Naive thymus-derived CD8-positive, alpha-beta T cell (primary cell): Measurements from ENCODE around the gene COMTD1. TPM values are rescaled to one million over a fixed set of nuclear protein-coding genes. Genes with fewer than 3 reads are reported as not detected.
"Not testable (repeated sequence)": the region's sequence is repeated elsewhere in the genome, so short reads cannot be mapped to it uniquely, and the experiment has no call there.

ENCODE experiments used
- ATAC-seq, 2 donors: fragments of 150-1000 bp; cut with Tn5 transposase in 1 of 2; sonication (Bioruptor Pico), chemical (Tn5 transposase) in 1 of 2; 1 replicate in 1 of 2; 2 replicates in 1 of 2; pipeline ENCODE4 v1.10.0; 2021; ENCODE audit warnings: mild to moderate bottlenecking in 2 of 2, moderate library complexity in 2 of 2
- POLR2A ChIA-PET: fragments of 350-600 bp; sonication (Branson Sonifier 250); formaldehyde crosslinking; loops from one replicate; lab custom pipeline; 2021; ENCODE audit warnings: antibody characterized with exemption; lab: Charles Lee
- DNase-seq, 10 donors: peaks; one replicate each; pipeline versions ENCODE4 v3.0.0 to v3.0.0-alpha.2; 2020 to 2022
- H3K27ac Mint-ChIP-seq, 10 donors: one replicate each; pipeline ENCODE4 v1.8.0; 2020 to 2022; ENCODE audit warnings: mild to moderate bottlenecking in 10 of 10, mixed read lengths in 10 of 10, moderate library complexity in 4 of 10, inconsistent platforms in 1 of 10
- H3K27me3 Mint-ChIP-seq, 5 donors: one replicate each; pipeline ENCODE4 v1.8.0; 2021 to 2022; ENCODE audit warnings: mixed read lengths in 5 of 5
- H3K36me3 Mint-ChIP-seq, 3 donors: one replicate each; pipeline ENCODE4 v1.8.0; 2020 to 2022; ENCODE audit warnings: mixed read lengths in 3 of 3, mild to moderate bottlenecking in 2 of 3, inconsistent platforms in 1 of 3
- H3K4me1 Mint-ChIP-seq, 4 donors: one replicate each; pipeline ENCODE4 v1.8.0; 2021 to 2022; ENCODE audit warnings: mixed read lengths in 4 of 4
- H3K4me3 Mint-ChIP-seq, 10 donors: one replicate each; pipeline ENCODE4 v1.8.0; 2020 to 2022; ENCODE audit warnings: mild to moderate bottlenecking in 10 of 10, mixed read lengths in 10 of 10, moderate library complexity in 6 of 10, inconsistent platforms in 1 of 10
- H3K9me3 Mint-ChIP-seq, 9 donors: one replicate each; pipeline ENCODE4 v1.8.0; 2020 to 2022; ENCODE audit warnings: mixed read lengths in 9 of 9, mild to moderate bottlenecking in 3 of 9, inconsistent platforms in 1 of 9, moderate library complexity in 1 of 9
- polyA plus RNA-seq, 3 donors: library from polyadenylated mRNA; unstranded; fragments of 300-500 nt; fragmentation: Illumina TruSeq; gene quantifications; one replicate each; pipeline ENCODE4 v1.2.3, GENCODE V29; 2021
- total RNA-seq, 8 experiments: library from RNA in 2 of 8; stranded (reverse) in 2 of 8; gene quantifications; one replicate each; pipeline ENCODE4 v1.2.3 and lab custom pipeline; 2021 to 2026

The COMTD1 gene
- total and polyA plus RNA-seq, 5 experiments from 2014 or later: 8.1 to 26.0 (median 13.7) TPM

DNA sequence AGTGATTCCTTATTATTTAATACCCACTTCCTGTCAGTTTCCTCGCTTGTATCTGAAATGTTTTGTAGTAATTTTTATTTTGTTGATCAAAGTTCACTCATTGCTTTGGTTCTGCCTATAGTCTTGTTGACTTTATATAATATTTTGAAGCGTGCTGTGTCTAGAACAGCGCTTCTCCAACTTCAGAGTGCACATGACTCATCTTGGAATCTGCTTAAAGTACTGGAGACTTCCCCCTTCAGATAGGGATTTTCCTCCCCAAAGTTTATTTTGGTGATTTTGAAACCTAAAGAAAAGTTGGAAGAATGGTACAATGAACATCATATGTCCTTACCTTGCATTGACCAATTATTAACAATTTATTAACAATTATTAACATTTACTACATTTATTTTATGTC is 5.8 kb downstream of the COMTD1 start:
- Mint-ChIP-seq H3K27me3 (peaks cover 0 to 1% (median 0%) of the 10 kb centered on the region in 5 donors), H3K9me3 (no peaks in the 10 kb centered on the region)

DNA sequence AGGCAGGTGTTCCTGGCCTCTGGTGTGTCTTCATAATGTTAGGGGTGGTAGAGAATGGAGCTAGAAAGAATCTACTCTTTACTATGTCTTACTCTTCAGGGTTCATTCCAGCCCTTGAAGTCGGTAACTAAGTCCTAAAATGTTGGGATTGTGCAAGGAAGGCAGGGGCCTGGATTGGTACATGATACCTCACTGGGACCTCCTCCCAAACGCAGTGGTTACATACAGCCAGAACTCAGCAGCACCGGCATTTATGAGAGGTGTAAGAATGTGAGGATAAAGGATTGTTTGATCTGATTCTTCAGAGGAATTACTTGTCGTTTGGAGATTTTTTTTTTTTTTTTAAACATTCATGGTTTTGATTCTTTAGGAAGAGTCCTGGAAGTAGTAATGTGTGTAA is 6.9 kb downstream of the COMTD1 start:
- DNase-seq (no peak), ATAC-seq (no peak)
- POLR2A ChIA-PET: interaction anchor here (0.7 to 2.2 kb wide), 2 partner anchors 19 to 34 kb away, joined by 3 to 8 read pairs; partner anchors contain the start of gene VDAC2
- H3K4me1 Mint-ChIP-seq: peaks cover 23 to 61% (median 52%) of the 10 kb centered on the region in 4 donors
- H3K27me3 Mint-ChIP-seq: no peaks in the 10 kb centered on the region
- peak overlapping the region; percentile 34 to 88 (median 77) for H3K27ac Mint-ChIP-seq
- H3K36me3 Mint-ChIP-seq: peaks cover 5 to 86% (median 15%) of the 10 kb centered on the region in 3 donors
- no peaks in the 10 kb centered on the region for H3K9me3 Mint-ChIP-seq
- no peak overlapping the region for H3K4me3 Mint-ChIP-seq

More for the DNA sequence above, 5.8 kb downstream of the COMTD1 start:
- Mint-ChIP-seq H3K4me1 (peaks cover 12 to 50% (median 41%) of the 10 kb centered on the region in 4 donors), H3K4me3 (no peak overlapping the region), H3K27ac (peak overlapping the region in 8 of 10 donors; percentile 29 to 97 (median 74)), H3K36me3 (peaks cover 5 to 74% (median 13%) of the 10 kb centered on the region in 3 donors)
- ATAC-seq (no peak), DNase-seq (no peak)
- POLR2A ChIA-PET: interaction anchor here (1.5 to 8.8 kb wide), 3 partner anchors 19 to 119 kb away, joined by 3 to 132 read pairs (median 18); partner anchors contain the start of genes SAMD8 and VDAC2

DNA sequence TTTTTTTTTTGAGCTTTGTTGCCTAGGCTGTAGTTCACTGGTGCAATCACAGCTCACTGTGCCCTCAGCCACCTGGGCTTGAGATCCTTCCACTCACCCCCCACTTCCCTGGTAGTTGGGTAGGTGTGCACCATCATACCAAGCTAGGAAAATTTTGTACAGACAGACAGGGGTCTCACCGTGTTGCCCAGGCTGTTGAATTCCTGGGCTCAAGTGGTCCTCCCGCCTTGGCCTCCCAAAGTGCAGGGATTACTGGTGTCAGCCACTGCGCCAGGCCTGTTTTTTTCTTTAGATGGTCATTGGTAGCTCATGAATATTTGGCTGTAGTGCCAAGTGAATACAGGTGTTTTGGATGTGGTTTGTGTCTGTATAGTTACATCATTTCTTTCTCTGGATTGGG is 7.5 kb downstream of the COMTD1 start:
- H3K36me3 Mint-ChIP-seq: peaks cover 5 to 90% (median 15%) of the 10 kb centered on the region in 3 donors
- H3K27me3 Mint-ChIP-seq: no peaks in the 10 kb centered on the region
- POLR2A ChIA-PET: interaction anchor here (0.7 to 2.2 kb wide), 2 partner anchors 18 to 33 kb away, joined by 3 to 8 read pairs; partner anchors contain the start of gene VDAC2
- ATAC-seq (no peak), DNase-seq (no peak)
- H3K27ac Mint-ChIP-seq: peak overlapping the region in 9 of 10 donors; percentile 58 to 88 (median 78)
- H3K4me3 Mint-ChIP-seq: no peak overlapping the region
- H3K4me1 Mint-ChIP-seq: peaks cover 24 to 63% (median 54%) of the 10 kb centered on the region in 4 donors
- H3K9me3 Mint-ChIP-seq: no peaks in the 10 kb centered on the region

DNA sequence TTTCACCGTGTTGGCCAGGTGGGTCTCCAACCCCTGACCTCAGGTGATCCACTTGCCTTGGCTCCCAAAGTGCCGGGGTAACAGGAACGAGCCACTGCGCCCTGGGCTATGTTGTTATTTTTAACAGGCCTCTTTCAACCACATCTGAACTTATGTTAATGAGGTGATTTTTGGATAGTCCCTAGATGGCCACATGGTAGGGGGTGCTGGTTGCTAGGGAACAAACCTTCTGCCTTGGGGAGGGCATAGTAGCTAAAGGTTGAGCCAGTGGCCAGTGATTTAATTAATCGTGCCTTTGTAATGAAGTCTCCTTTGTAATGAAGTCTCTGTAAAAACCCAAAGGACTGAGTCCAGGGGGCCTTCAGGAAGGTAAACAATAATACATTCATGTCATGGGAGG is 9.1 kb downstream of the COMTD1 start:
- Mint-ChIP-seq H3K36me3 (peaks cover 5 to 95% (median 17%) of the 10 kb centered on the region in 3 donors), H3K4me3 (no peak overlapping the region), H3K27ac (peak overlapping the region in 9 of 10 donors; percentile 28 to 83 (median 59)), H3K27me3 (no peaks in the 10 kb centered on the region), H3K4me1 (peaks cover 24 to 65% (median 59%) of the 10 kb centered on the region in 4 donors), H3K9me3 (no peaks in the 10 kb centered on the region)
- DNase-seq (no peak), ATAC-seq (no peak)
- POLR2A ChIA-PET: interaction anchor here (0.6 to 2.2 kb wide), 3 partner anchors 17 to 119 kb away, joined by 4 to 16 read pairs (median 6); no protein-coding TSS in a partner anchor

DNA sequence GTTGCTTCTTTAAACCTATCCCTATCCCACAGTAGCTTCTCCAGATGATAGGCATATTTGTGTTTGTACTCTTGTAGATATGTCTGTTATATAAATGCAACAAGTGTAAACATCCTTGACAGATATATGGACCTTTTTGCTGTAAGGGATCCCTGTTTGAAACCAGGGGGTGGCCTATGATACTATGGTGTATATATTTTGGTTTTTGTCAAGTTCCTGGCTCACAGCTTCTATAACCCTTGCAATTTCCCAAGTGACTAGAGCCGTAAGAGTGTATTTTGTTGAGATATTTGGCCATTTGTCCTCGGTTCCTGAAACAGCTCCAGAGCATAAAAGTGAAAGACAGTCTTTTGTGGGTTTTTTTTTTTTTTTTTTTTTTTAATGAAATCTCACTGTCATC is 9.7 kb downstream of the COMTD1 start:
- peak overlapping the region in 2 of 10 donors; percentile 9 to 34 for H3K4me3 Mint-ChIP-seq
- H3K9me3 Mint-ChIP-seq: no peaks in the 10 kb centered on the region
- H3K36me3 Mint-ChIP-seq: peaks cover 5 to 95% (median 16%) of the 10 kb centered on the region in 3 donors
- POLR2A ChIA-PET: interaction anchor here (0.6 to 2.2 kb wide), 5 partner anchors 9 to 959 kb away, joined by 3 to 16 read pairs (median 4); partner anchors contain the start of gene VDAC2
- ATAC-seq (no peak), DNase-seq (no peak)
- H3K27ac Mint-ChIP-seq: peak overlapping the region; percentile 6 to 84 (median 68)
- peaks cover 24 to 66% (median 59%) of the 10 kb centered on the region in 4 donors for H3K4me1 Mint-ChIP-seq
- no peaks in the 10 kb centered on the region for H3K27me3 Mint-ChIP-seq

GRCh38 chr10:75223507-75223906 is 12.2 kb downstream of the COMTD1 start:
- Mint-ChIP-seq H3K27me3 (no peaks in the 10 kb centered on the region), H3K9me3 (no peaks in the 10 kb centered on the region), H3K4me1 (peaks cover 18 to 62% (median 55%) of the 10 kb centered on the region in 4 donors), H3K36me3 (peaks cover 0 to 96% (median 14%) of the 10 kb centered on the region in 3 donors), H3K4me3 (no peak overlapping the region), H3K27ac (peak overlapping the region in 8 of 10 donors; percentile 35 to 74 (median 42))
- POLR2A ChIA-PET: interaction anchor here (2.1 kb wide), 1 partner anchor 14 kb away, joined by 13 read pairs; the partner anchor contains the start of gene VDAC2
- DNase-seq (no peak), ATAC-seq (no peak)

- not testable (repeated sequence) for H3K4me3 Mint-ChIP-seq, ATAC-seq, DNase-seq, H3K27me3 Mint-ChIP-seq, H3K9me3 Mint-ChIP-seq
- Mint-ChIP-seq H3K36me3 (peaks cover 0 to 95% (median 17%) of the 10 kb centered on the region in 3 donors), H3K4me1 (peaks cover 18 to 69% (median 52%) of the 10 kb centered on the region in 4 donors), H3K27ac (peak overlapping the region in 4 of 10 donors; percentile 15 to 46 (median 31))
- POLR2A ChIA-PET: interaction anchor here (2.1 kb wide), 1 partner anchor 12 kb away, joined by 13 read pairs; the partner anchor contains the start of gene VDAC2
Observed at GRCh38 chr10:75221492-75221891, 14.3 kb downstream of the COMTD1 start.

DNA sequence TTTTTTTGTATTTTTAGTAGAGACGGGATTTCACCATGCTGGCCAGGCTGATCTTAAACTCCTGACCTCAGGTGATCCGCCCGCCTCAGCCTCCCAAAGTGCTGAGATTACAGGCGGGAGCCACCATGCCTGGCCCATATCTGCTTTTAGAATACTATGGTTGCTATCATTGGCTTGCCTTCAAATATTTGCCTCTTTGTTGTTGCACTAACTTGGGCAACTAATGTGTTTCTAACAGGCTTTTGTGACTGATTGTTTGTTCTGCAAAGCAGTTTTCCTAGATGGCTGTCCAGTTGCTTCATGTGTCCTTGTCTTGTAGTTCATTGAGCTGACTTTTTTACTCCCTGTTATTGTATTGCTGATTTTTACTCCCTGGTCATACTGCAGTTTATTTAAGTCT is 15.5 kb downstream of the COMTD1 start:
- H3K9me3 Mint-ChIP-seq: no peaks in the 10 kb centered on the region
- POLR2A ChIA-PET: no interaction called here
- peak overlapping the region in 6 of 10 donors; percentile 4 to 68 (median 17) for H3K27ac Mint-ChIP-seq
- H3K4me3 Mint-ChIP-seq: peak overlapping the region in 1 of 10 donors; percentile 5
- DNase-seq: no peak
- ATAC-seq: no peak
- H3K36me3 Mint-ChIP-seq: peaks cover 0 to 95% (median 17%) of the 10 kb centered on the region in 3 donors
- H3K27me3 Mint-ChIP-seq: no peaks in the 10 kb centered on the region
- peaks cover 15 to 67% (median 49%) of the 10 kb centered on the region in 4 donors for H3K4me1 Mint-ChIP-seq

DNA sequence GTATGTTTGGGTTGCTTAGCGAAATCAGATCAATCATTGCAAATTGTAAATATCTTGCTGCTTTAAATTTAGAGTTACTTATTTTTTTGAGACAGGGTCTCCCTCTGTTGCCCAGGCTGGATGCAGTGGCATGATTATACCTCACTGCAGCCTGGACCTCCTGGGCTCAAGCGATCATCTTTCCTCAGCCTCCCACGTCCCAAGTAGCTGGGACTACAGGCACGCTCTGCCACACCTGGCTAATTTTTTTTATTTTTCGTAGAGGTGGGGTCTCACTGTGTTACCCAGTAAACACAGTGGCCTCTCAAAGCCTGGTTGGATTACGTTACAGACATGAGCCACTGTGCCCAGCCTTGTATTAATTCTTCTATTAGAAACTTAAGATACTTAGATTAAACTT is 23.4 kb downstream of the COMTD1 start:
- peak overlapping the region in 9 of 10 donors; percentile 60 to 100 (median 87) for H3K27ac Mint-ChIP-seq
- peaks cover 11 to 49% (median 38%) of the 10 kb centered on the region in 4 donors for H3K4me1 Mint-ChIP-seq
- ATAC-seq: no peak
- DNase-seq: no peak
- no peaks in the 10 kb centered on the region for H3K9me3 Mint-ChIP-seq
- H3K27me3 Mint-ChIP-seq: no peaks in the 10 kb centered on the region
- H3K36me3 Mint-ChIP-seq: peaks cover 0 to 54% (median 7%) of the 10 kb centered on the region in 3 donors
- peak overlapping the region; percentile 93 to 100 (median 100) for H3K4me3 Mint-ChIP-seq
- POLR2A ChIA-PET: interaction anchor here (0.6 to 5.0 kb wide), 5 partner anchors 22 to 107 kb away, joined by 3 to 132 read pairs (median 3); partner anchors contain the start of gene COMTD1

DNA sequence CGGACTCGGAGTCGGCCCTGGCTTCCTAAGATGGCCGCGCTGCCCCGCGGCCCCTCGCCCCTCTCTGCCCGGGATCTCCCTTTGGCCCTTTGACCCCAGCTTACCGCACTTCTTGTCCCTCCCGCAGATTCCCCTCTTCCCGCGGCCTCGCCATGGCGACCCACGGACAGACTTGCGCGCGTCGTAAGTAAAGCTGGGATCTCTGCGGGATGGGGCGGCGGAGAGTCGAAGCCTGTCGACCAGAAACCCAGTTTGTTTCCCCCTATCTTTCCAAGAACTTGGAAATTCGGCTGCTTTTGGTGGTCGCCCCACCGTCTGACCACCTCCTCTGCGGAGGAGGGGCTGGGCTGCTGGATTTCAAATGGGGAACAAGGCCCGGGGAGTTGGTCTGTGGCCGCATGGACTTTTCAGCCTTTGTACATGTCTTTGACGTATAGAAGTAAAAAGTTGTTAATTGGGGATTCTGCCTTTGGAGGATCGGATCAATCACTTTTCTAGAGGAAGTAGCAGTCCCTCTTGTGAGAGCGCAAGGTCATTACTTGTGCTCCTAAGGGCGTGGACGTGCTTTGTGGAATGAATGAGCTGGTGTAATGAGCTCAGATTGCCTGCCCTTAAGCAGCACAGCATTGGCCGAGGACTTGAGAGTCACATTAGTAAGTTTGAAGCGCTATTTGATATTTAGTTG is 24.6 kb downstream of the COMTD1 start:
- H3K9me3 Mint-ChIP-seq: no peaks in the 10 kb centered on the region
- H3K4me3 Mint-ChIP-seq: peak overlapping the region; percentile 93 to 100 (median 100)
- POLR2A ChIA-PET: interaction anchor here (1.0 to 5.0 kb wide), 13 partner anchors 15 to 1701 kb away, joined by 3 to 132 read pairs (median 7); partner anchors contain the start of genes ADK, AP3M1, COMTD1 and KAT6B
- H3K4me1 Mint-ChIP-seq: peaks cover 11 to 40% (median 31%) of the 10 kb centered on the region in 4 donors
- H3K27me3 Mint-ChIP-seq: no peaks in the 10 kb centered on the region
- peaks cover 0 to 43% (median 7%) of the 10 kb centered on the region in 3 donors for H3K36me3 Mint-ChIP-seq
- DNase-seq (peak in 4 of 10 donors; percentile 5 to 30 (median 14)), ATAC-seq (no peak)
- H3K27ac Mint-ChIP-seq: peak overlapping the region; percentile 90 to 100 (median 100)

DNA sequence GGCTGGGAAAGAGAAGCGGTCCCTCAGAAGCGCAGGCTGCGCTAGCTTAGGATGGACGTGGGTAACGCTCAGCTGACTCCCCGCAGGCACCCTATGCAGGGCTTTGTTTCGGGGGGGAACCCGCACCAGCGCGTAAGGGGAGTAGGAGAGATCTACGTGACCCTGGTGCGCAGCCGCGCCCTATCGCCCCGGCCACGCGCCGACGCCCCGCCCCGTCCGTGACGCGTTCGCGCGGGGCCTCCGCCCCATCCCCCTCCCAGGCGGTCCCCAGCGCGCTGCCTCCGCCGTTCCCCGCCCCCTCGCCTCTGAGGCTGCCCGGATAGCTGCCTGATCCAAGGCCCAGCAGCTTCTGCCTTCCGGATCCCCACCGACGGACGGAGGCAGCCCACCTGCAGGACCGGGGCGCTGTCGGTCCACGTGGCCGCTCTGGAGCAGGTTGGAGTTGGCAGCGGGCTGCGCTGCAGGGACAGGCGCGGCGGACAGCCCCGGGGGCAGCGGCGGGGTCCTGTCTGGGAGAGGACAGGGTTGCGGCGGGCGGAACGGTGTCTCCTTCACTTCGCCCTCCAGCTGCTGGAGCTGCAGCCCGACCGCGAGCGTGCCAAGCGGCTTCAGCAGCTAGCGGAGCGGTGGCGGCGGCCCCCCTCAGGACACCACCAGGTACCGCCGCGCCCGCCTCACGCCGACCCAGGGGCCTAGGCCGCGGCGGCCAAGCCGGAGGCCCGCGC is 25.3 kb downstream of the COMTD1 start, which contains the start of gene VDAC2:
TSS of gene VDAC2 (plus strand) at position 515 of the 725 bp plus-strand sequence. CDS start 363 bp downstream, outside the sequence.
- Mint-ChIP-seq H3K4me3 (peak within 1 kb of the TSS; percentile 95 to 100 (median 100)), H3K4me1 (peaks cover 11 to 35% (median 27%) of the 10 kb centered on the region in 4 donors), H3K36me3 (peaks cover 0 to 36% (median 7%) of the 10 kb centered on the region in 3 donors), H3K27ac (peak within 1 kb of the TSS; percentile 99 to 100 (median 100)), H3K27me3 (no peaks in the 10 kb centered on the region), H3K9me3 (no peaks in the 10 kb centered on the region)
- POLR2A ChIA-PET: interaction anchor here (0.6 to 5.0 kb wide), 17 partner anchors 12 to 1700 kb away, joined by 3 to 132 read pairs (median 7); partner anchors contain the start of genes ADK, AP3M1, COMTD1 and KAT6B
- ATAC-seq (peak; percentile 84 to 85), DNase-seq (peak; percentile 94 to 100 (median 97))
